Superior temporal gyrus (tissue), 1 donor: ENCODE measurements around the gene CACNA1I.
A peak's percentile ranks its signal among the peaks of the same experiment; 100 is the strongest.

Experiments
- DNase-seq: peaks from one replicate; pipeline ENCODE4 v3.0.0-alpha.2; 2016; ENCODE audit errors: extremely low spot score

CACNA1I gene

GRCh38 chr22:39648630-39648950 lies 78.0 kb downstream of the CACNA1I start:
- DNase-seq: no peak

- DNase-seq: no peak
Measured at GRCh38 chr22:39649500-39650089, 79.0 kb downstream of the CACNA1I start.

DNA sequence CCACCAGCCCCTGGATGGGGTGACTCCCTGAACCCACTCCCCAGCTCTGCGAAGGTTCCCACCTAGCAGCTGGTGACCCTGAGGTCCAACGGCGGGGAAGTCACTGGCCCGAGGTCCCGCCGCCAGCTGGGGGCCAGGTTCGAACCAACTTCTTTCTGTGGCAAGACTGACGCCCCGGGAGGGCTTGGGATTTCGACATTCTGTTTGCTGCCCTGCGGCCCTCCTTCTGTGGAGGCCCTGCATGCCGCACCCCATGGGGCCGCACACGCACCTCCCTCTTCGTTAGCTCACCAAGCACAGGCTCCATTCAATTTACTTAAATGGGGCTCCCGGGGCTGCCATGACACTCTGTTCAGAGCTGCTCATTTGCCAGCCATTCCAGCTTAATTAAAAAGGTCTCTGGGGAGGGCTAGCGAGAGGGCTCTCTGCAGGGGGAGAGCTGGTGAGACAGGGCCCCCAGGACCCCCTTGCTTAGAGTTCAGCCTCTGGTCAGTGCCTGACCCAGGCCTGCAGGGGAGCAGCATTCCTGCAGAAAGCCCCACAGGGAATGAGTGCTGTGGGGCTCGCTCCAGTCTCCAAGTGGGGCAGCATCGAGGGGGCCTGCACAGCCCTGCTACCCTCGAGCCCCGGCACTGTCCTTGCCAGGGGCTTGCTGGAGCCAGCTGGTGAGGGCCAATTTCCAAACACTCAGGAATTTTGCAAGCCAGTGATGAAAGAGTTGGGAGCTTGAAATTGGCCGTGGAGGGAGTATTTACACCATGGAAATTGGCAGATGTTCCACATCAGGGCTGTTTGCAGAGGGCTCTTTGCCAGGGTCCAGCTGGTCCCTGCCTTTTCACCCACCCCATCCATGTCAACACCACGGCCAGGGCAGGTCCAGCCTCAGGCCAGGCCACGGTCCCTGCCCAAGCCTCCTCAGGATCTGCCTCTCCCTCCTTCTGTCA lies 80.8 kb downstream of the CACNA1I start:
- DNase-seq: no peak

- DNase-seq: no peak
Measured at GRCh38 chr22:39652990-39653786, 82.6 kb downstream of the CACNA1I start.

- DNase-seq: no peak
Measured at GRCh38 chr22:39653787-39654077, 83.2 kb downstream of the CACNA1I start.

GRCh38 chr22:39654131-39654926 lies 83.8 kb downstream of the CACNA1I start:
- DNase-seq: no peak

GRCh38 chr22:39655004-39655579 lies 84.5 kb downstream of the CACNA1I start:
- no peak for DNase-seq

DNA sequence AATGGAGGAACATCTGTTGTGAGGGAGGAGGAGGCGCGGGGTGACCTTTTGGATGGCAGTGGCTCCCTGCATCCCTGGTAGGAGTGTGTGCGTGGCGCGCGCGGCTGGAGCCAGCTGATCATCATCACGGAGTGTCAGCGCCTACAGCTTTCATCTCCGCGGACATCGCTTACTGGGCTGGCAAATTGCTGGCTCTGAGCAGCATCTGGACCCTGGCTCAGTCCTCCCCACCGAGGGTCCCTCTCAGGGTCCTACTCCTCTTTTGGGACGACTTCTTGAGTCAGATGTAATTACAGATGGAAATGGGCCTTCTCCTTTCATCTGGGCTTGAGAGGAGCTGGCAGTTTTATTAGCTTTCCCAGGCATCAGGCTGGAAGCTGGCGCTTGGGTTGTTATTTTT lies 85.3 kb downstream of the CACNA1I start:
- peak; percentile 10 for DNase-seq

DNA sequence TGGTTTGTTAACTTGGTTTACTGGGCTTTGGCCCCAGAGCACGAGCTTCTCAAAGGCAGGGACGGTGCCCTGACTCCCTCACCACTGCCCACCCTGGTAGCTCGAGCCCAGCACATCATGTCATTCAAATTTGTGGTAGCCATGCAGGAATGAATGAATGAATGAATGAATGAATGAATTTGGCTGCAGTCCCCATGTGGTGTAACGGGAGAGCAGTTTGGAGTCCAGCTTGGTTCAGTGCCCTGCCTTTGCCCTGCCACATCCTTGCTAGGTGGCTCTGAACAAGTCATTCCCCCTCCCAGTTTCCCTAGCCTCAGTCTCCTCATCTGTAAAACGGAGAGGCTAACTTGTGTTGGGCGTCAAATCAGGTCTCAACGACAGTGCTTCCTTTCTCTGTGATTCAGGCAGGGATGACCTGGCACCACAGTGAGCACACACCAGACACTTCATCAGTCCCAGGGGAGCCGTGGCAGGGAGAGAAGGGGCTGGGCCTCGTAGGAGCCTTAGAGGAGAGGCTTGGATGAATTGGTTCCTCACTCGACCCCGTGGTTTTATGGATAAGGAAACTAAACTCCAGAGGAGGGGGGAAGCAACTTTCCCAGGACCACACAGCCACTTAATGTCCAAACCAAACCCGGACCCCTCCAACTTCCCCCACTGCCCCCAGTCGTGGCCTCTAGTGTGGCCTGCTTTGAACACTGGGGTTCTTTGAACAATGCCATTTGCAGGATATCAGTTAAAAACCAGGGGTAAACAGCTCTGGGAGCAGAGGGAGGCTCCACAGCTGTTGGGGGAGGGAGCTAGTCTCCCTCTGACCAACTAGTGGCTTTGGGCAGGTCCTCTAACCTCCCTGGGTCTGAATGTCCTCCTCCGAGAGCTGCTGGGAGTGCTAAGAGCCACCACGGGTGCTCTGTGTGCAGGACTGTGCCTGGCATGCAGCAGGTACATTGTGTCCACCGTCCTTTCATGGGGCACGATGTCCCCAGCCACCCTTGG lies 86.2 kb downstream of the CACNA1I start:
- DNase-seq: no peak

GRCh38 chr22:39658367-39658766 lies 87.8 kb downstream of the CACNA1I start:
- no peak for DNase-seq

DNA sequence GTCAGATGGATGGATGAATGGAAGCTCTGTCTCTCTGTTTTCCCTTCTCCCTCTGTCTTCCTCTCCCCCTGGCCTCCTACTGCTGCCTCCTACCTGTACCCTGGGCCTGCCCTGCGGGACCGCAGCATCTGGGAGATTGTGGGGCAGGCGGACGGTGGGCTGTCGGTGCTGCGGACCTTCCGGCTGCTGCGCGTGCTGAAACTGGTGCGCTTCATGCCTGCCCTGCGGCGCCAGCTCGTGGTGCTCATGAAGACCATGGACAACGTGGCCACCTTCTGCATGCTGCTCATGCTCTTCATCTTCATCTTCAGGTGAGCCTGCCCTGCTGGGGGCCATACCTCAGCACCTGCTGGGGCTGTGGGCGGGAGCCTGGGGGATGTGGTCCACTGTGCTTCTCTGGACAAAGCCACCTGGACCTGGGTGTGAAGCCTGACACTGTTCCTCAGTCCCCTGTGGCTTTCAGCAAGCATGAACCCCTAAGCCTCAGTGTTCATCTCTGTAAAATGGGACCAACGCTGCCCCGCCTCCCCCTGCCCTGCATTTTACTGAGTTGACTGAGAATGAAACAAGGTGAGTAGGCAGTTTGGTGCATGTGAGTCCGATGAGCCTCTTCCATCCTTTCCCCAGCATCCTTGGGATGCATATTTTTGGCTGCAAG lies 88.4 kb downstream of the CACNA1I start:
- no peak for DNase-seq

DNA sequence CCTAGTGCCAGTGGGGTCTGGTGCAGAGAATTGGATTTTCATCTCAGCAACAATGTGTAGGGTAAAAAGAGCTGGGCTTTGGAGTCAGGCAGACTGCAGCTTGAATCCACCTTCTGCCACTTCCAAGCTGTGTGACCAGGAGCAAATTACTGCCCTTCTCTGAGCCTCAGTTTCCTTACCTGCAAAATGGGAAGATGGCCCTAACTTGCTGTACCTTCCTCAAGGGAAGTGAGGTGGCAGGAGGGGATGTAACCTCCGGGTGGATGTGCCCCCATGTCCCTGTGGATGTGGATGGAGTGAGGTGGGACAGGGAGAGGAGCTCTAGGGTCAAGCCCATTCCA lies 90.9 kb downstream of the CACNA1I start:
- DNase-seq: no peak

GRCh38 chr22:39661842-39662685 lies 91.5 kb downstream of the CACNA1I start:
- DNase-seq: no peak

GRCh38 chr22:39662686-39663052 lies 92.1 kb downstream of the CACNA1I start:
- no peak for DNase-seq

GRCh38 chr22:39663751-39664150 lies 93.2 kb downstream of the CACNA1I start:
- DNase-seq: no peak

DNA sequence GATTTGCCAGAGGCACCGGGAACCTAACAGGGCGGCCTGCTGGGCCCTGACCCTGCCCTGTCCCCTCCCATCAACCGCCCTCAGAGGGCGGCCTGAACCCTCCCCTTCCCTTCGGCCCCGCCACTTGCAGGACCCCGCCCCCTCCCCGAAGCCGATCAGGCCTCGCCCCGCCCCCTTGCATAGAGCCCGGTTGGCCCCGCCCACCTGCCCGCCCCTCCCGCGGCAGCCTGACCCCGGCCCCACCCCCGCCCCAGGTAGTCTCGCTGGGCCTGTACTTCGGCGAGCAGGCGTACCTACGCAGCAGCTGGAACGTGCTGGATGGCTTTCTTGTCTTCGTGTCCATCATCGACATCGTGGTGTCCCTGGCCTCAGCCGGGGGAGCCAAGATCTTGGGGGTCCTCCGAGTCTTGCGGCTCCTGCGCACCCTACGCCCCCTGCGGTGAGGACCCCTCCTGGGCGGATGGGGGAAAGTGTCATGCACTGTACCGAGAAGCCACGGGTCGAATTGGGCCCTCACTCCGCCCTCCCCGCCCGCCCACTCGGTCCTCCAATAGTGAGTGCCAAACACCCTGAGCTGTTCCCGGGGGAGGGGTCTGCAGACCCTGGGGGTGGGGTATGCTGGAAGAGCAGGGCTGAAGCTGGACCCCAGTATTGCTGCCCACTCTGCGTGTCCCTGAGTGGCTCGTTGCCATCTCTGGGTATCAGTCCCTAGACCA lies 94.1 kb downstream of the CACNA1I start:
- DNase-seq: no peak

DNA sequence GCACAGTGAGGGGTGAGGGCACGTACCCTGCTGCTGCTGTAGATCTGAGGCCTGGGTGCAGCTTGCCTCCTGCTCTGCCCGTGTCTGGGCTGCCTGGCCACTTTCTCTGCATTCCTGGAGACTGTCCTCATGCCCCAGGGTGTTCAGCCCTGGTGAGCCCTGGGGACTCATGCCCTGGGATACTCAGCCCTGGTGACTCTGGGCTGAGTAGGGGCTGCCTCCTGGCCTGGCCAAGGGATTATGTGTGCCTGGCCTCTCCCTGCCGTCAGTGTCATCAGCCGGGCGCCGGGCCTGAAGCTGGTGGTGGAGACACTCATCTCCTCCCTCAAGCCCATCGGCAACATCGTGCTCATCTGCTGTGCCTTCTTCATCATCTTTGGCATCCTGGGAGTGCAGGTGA lies 94.7 kb downstream of the CACNA1I start:
- no peak for DNase-seq

- no peak for DNase-seq
Measured at GRCh38 chr22:39665661-39666431, 95.3 kb downstream of the CACNA1I start.
